NCI-H345 (cell line): ENCODE data around the gene TMEM163.

Experiments used
- DNase-seq: peaks from one replicate; lab custom pipeline; 2025; lab: John Stamatoyannopoulos, UW

The TMEM163 gene

GRCh38 chr2:134692499-134692898 is 26.3 kb downstream of the TMEM163 start:
- DNase-seq = no peak

GRCh38 chr2:134690629-134691215 is 28.1 kb downstream of the TMEM163 start:
- DNase-seq = no peak

GRCh38 chr2:134689315-134689714 is 29.5 kb downstream of the TMEM163 start:
- DNase-seq = no peak

GRCh38 chr2:134685967-134686366 is 32.8 kb downstream of the TMEM163 start:
- DNase-seq = no peak

- no peak for DNase-seq
Measured at GRCh38 chr2:134683561-134684112, 35.2 kb downstream of the TMEM163 start.

GRCh38 chr2:134682726-134683125 is 36.1 kb downstream of the TMEM163 start:
- DNase-seq = no peak

GRCh38 chr2:134681201-134681600 is 37.6 kb downstream of the TMEM163 start:
- DNase-seq = no peak

GRCh38 chr2:134679745-134680144 is 39.1 kb downstream of the TMEM163 start:
- DNase-seq = no peak

GRCh38 chr2:134679294-134679693 is 39.5 kb downstream of the TMEM163 start:
- DNase-seq = no peak

- DNase-seq = no peak
Measured at GRCh38 chr2:134677856-134678756, 40.7 kb downstream of the TMEM163 start.

GRCh38 chr2:134676960-134677359 is 41.8 kb downstream of the TMEM163 start:
- DNase-seq = no peak

GRCh38 chr2:134675314-134675713 is 43.5 kb downstream of the TMEM163 start:
- no peak for DNase-seq

GRCh38 chr2:134674687-134675086 is 44.1 kb downstream of the TMEM163 start:
- no peak for DNase-seq

GRCh38 chr2:134671513-134671912 is 47.3 kb downstream of the TMEM163 start:
- no peak for DNase-seq

GRCh38 chr2:134670955-134671354 is 47.8 kb downstream of the TMEM163 start:
- DNase-seq = peak; percentile 24

- no peak for DNase-seq
Measured at GRCh38 chr2:134669731-134670669, 48.8 kb downstream of the TMEM163 start.

GRCh38 chr2:134668821-134669220 is 50.0 kb downstream of the TMEM163 start:
- no peak for DNase-seq

- DNase-seq = no peak
Measured at GRCh38 chr2:134667541-134667940, 51.3 kb downstream of the TMEM163 start.

- DNase-seq = no peak
Measured at GRCh38 chr2:134667081-134667480, 51.7 kb downstream of the TMEM163 start.

- no peak for DNase-seq
Measured at GRCh38 chr2:134665727-134666506, 52.9 kb downstream of the TMEM163 start.
